Stimulated activated CD4-positive, alpha-beta T cell treated with anti-CD3 and anti-CD28 coated beads, Interleukin-4, amount 100 ng/mL, for 24 hours (primary cell): ENCODE results near the gene KRT10.
"Not testable (repeated sequence)": the region's sequence is repeated elsewhere in the genome, so short reads cannot be mapped to it uniquely, and the experiment has no call there.

Experiments
- DNase-seq: peaks from one replicate; pipeline ENCODE4 v3.0.0-alpha.2; 2020

The KRT10 gene

GRCh38 chr17:40830085-40830776 lies 7.8 kb upstream of the KRT10 start:
- no peak for DNase-seq

DNA sequence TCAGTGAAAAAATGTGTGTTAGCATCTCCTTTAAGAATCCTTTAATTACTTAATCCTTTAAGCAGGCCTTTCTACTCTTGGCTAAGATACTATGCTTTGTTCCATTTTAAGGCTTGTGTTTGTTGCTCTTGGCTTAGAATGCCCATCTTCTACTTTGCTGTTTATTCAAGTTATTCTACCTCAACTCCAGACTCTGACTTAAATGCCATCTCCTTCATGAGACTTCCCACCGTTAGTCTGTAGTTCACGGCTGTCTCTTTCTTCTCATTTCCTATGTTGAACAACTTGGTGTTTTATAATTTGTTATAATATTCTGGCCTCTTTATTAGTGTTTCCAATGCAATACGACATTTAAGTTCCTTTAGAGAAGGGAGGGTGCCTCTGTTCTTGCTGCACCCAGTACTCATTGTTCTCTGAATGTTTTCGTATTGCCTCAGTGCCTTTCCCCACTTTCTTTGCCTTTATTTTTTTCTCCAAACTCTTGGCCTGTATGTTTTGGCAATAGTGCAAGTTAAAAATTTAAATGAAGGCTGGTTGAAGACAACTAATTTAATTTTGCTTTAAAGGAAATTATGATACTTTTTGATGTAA lies 6.1 kb upstream of the KRT10 start:
- no peak for DNase-seq

DNA sequence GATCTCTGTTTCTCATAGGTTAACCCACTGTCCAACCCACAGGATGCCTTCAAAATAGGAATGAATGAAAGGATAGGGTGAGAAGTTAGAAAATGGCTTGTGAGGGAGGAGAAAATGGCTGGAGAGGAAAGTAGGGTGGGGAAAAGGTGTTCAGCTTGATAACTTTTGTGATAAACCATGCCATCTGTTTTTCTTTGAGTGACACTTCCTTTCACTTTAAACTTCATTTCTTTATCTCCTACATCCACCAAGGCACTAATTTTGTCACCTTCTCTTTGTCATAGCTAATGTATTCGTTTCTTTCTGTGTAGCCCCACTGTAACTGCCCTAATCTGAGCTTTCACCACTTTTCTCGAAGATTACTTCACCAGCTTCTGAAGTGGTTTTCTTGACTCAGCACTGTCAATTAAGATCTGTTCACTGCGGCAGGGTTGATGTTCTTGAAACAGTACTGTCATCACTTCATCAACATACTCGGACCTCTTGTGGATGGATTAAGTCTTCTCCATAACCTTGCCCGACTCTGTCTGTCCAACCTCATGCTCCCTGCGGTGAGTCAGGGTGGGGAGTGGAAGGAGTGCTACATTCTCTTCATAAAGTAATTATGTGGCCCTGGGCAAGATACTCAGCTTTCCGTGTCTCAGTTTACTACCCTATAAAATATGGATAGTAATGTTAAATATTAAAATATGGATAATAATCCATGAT lies 5.5 kb upstream of the KRT10 start:
- DNase-seq: no peak

DNA sequence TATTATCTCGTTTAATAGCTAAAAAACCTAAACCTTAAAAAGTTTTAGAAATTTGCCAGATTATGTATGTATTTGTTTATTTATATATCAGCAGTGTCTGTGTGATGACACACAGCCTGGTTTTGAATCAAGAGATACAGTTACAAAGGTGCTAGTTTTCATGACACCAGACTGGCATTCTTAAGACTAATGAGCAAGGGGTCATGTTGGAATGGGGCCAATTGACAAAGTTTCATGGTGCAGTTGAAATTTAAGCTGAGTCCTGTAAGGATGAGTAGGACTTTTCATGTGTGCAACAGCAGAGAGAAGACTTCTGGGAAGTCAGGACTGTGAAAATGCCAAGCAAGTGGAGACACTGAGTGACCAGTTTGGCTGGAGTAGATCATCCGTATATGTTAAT lies 3.2 kb upstream of the KRT10 start:
- DNase-seq: no peak

DNA sequence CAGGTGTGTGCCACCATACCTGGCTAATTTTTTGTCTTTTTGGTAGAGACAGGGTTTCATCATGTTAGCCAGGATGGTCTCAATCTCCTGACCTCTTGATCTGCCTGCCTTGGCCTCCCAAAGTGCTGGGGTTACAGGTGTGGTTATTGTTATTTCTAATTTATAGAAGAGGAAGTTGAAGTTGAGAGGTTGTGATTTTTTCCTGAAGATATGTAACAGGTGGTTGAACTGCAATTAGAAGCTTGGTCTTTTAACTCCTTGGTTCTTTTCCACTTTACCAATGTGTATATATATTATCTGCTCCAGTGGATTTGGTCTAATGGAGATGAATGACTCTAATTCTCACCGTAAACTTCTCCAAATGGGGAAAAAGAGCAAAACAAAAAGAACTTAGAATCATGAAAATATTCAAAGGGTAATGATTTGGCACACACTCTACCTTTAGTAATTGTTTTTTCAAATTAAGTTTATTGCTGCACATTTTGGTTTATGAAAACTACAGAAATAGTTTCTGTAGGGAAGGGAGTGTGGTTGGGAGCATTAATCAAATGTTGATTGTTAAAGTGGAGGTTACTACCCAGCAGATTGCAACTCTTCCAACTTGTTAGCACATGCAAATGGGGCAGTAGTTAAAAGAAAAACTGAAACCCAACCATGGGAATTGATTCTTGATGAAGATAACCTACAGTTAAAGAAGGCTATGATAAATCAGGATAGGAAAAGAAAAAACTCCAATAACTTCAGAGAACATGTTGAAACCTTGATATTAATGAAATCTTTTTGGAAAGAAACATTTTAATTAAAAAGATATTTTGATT lies 1.8 kb upstream of the KRT10 start:
- DNase-seq: no peak

DNA sequence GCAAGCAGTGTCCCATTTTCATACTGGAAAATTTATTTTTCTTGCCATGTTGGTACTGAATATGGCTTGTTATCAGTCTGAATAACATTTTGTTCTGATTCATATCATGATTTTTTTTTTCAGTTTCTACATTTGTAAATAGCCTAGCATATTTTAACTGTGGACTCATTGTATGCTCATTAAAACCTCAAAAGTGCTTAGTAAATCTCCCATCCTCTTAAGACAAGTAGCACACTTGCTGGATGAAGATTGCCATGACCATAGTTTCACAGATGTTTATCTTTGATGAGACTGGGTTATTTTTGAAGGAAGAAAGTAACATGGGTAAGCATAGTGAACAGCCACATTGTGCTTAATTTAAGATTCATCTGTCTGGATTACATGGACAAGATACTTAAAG lies 878 bp downstream of the KRT10 start:
- DNase-seq: no peak

DNA sequence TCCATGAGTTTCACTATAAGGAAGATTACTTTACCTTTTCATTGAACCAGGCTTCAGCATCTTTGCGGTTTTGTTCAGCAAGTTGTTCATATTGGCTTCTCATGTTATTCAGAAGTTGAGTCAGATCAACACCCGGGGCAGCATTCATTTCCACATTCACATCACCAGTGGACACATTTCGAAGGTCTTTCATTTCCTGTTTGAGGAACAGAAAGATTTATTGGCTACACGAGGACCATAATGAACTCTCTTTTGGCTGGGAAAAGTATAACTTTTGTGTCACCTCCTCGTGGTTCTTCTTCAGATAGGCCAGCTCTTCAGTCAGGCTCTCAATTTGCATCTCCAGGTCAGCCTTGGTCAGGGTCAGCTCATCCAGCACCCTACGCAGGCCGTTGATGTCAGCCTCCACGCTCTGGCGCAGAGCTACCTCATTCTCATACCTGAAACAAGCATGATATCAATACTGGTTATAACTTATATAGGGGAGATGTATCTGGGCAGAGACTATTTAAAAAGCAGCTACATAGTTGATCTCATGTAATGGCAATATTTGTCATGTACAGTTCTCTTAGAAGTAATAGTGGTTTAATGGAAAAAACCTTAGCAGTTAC lies 2.1 kb downstream of the KRT10 start:
- no peak for DNase-seq

DNA sequence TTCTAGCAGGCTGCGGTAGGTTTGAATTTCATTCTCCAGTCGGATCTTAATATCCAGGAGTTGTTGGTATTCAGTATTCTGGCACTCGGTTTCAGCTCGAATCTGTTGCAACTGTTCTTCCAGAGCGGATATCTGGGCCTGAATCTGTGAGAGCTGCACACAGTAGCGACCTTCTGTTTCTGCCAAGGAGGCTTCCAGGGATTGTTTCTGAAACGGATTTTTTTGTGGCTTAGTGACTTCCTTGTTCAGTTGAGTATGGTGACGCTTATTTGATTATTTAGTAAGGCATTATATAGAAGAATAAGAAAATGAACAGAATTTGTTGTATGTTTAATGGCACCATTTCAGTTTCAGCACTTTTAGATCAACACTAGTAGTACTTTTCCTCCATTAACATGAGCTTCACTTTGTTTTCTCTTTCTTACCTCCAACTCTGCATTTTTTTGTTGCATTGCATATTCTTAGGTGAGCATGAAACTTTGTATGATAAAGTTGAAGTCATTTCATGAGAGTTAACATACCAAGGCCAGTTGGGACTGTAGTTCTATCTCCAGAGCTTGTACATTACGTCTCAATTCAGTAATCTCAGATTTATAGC lies 2.8 kb downstream of the KRT10 start:
- no peak for DNase-seq

DNA sequence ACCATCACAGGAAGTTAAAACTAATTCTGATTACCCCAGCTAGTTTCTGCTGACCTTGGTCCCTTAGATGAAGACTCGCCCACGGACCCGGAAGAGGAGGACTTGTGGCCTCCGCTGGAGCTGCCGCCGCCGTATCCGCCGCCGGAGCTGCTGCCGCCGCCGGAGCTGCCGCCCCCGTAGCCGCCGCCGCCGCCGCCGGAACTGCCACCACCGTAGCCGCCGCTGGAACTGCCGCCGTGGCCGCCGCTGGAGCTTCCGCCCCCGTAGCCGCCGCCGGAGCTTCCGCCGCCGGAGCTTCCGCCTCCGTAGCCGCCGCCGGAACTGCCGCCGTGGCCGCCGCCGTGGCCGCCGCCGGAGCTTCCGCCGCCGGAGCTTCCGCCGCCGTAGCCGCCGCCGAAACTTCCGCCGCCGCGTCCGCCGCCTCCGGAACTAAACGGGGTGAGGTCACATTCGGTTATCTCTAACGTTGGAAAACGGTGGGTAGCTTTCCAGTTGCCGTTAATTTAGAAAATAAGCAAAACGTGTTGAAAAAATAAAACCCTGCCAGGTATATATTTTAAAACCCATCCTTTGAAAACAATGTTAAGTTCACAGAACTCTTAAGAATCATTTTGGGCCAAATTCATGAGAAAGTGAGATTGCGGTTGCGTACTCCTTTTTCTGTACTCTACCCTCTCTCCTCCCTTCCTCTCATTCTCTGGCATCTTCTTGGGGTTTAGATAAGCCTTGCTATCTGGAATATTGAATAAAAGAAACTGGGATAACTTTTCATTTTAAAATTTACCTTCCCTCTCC lies 3.5 kb downstream of the KRT10 start:
- peak; percentile 86 for DNase-seq

DNA sequence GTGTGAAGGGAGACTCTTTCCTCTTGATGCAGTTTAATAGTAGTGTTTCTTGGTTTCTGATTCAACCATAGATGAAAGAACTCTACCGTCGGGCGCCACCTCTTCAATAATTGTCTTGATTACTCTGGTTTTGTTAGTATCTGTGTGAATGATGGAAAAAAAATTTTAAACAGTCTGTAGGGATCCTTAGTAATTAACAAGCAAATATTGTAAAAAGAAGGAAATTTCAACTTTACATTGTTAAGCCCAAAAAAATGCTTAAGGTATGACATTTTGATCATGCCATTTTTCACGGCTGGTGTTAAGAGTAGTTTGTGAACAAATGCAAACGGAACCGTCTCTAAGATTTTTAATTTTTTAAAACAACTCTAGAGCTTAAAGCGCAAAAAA lies 4.1 kb downstream of the KRT10 start:
- DNase-seq: no peak

DNA sequence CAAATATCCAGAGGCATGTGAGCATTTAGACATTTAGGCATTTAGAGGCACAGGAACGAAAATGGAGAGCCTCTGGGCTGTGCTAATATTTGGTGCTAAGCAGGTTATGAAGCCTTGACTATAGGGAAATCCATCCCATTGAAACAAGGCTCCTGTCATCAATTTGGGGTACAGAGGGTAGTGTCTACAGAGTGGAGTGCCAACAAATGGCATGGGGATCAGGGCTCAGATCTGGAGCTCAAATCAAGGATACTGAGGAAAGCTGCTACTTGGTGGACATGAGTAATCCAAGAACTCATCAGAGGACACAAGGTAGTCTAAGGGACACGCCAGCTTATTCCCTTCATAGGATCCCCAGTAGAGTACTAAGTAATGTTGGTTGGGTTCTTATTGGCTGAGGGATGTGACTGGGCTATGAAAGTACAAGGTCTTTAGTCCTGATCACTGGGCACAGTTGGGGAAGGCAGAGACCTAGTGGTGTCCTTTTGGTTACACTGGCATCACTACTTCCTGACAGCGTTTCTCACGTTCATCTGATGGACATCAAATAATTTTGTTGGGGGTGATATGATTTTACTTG lies 5.2 kb downstream of the KRT10 start:
- no peak for DNase-seq

DNA sequence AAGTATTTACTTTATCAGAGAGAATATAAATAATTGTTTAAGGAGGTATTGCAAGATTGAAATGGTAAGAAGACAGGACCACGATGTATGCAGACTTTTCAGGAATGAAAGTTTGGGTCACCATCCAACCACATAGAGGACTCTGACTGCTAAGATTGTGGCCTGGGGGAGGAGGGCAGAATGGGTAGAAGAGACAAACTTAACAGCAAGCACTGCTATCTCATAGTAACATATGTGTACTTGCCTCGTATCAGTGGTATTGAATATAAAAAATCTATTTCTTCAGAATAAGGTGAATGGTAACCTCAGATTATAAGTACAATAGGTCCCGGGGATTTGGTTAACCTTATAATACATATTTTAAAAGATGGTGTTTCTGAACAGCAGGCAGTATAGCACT lies 5.8 kb downstream of the KRT10 start:
- no peak for DNase-seq

DNA sequence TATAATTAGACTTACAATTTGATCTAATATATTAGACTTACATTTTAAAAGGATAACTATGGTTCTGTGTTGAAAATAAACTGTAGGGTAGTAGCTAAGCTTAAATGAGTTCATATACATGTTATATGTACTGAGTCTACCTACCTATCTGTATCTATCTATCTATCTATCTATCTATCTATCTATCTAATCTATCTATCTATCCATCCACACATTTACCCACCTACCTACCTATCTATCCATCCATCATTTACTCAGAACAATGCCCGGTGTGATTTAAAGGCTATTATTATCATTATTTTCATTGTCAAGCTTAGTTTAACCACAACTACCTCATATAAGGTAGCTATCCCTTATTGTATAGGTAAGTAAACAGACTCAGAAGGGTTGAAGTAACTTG lies 7.0 kb downstream of the KRT10 start:
- DNase-seq: no peak

- not testable (repeated sequence) for DNase-seq
Measured at GRCh38 chr17:40814657-40815056, 7.8 kb downstream of the KRT10 start.

DNA sequence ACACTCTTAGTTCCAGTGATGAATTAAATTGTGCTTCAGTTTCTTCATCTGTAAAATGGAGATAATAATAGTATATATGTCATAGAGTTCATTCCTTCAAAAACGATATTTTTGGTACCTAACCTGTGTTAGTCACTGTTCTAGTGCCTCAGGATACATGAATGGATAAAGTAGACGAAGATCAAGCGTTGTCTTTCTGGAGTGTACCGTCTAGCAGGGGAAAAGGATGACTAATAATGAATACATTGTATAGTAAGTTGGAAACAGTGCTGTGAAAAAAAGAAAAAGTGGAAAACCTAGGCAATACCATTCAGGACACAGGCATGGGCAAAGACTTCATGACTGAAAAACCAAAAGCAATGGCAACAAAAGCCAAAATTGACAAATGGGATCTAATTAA lies 8.6 kb downstream of the KRT10 start:
- no peak for DNase-seq

DNA sequence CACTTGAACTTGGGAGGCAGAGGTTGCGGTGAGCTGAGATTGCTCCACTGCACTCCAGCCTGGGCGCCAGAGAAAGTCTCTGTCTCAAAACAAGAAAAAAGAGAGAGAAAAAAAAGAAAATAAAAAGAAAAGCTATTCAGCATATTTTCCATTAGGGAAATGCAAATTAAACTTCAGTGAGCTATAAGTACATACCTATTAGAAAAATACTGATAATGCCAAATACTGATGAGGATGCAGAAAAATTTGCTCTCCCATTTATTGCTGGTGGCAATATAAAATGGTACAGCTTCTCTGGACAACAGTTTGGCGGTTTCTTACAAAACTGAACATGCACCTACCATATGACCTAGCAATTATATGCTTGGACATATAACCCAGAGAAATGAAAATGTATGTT lies 9.8 kb downstream of the KRT10 start:
- DNase-seq: no peak

DNA sequence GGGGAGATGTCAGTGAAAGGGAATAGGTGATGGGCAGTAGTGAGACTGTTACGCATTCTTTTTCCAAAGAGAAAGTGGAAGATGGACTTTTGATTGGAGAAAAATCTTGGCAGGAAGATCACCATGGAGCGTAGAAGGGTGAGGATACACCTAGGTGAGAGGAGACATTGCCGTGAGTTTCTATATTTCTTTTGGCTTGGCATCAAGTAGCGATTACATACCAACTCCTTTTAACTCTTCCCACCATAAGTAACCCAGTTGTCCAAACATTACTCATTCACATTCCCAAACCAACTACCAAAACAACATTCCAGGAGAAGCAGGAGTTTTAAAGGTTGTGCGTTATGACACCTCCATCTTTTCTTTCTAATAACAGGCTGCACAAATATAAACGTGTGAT lies 11.9 kb downstream of the KRT10 start:
- DNase-seq: no peak

- no peak for DNase-seq
Measured at GRCh38 chr17:40809721-40810421, 12.5 kb downstream of the KRT10 start.

DNA sequence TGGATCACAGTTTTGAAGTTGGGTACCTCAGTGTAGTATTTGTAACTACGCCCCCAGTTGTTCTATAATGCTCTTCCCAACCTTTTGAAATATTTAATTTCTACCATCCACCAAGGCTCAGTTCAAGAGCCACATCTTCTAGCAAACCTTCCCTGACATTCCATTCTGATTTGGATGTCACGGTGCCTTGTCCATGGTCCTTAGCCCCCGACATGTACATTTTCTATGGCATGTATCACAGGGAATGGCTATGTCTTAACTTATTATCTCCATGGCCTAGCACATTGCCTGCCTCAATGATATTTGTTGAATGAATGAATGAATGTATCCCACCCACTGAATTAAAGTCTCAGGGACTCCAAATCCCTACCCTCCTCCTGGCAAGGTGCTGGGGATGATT lies 16.3 kb downstream of the KRT10 start:
- DNase-seq: no peak

DNA sequence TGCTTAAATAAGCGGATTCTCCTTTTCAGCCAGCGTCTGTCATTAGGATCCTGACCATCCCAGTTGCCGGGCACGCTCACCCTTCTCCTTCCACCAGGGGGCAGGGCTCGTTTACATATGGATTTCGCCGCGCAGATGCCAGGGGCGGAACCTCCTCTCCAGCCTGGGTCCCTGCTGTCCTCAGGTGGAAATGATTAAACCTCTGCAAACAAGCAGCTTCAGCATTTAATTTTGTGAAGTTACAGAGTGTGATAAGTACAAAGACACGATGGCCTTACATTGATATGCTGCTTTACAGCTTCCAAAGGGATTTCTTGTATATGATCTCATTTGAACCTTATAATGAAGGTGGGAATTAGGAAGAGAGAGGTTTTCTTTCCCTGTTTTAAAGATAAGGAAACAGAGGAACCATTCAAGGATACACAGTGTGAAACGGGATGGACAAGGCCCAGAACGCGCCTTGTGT lies 18.8 kb downstream of the KRT10 start:
- peak; percentile 81 for DNase-seq

DNA sequence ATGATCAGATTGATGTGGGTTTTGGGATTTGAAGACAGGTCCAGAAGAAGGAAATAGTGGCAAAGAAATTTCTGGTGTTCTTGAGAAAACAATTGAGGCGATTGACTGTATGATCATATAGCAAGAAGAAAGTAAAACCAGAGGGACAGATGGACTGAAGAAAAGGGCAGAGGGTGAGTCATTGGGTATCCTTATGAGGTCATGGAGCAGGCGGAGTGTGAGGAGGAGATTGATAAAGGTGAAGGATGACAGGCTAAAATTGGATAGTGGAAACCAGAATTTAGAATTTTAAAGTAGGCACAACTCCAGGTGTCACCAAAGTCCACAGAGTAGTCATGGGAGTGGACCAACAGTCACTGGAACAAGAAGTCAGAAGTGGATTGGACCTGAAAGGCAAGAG lies 21.3 kb downstream of the KRT10 start:
- DNase-seq: no peak
